ENCODE results near the gene NOSTRIN.

DNA sequence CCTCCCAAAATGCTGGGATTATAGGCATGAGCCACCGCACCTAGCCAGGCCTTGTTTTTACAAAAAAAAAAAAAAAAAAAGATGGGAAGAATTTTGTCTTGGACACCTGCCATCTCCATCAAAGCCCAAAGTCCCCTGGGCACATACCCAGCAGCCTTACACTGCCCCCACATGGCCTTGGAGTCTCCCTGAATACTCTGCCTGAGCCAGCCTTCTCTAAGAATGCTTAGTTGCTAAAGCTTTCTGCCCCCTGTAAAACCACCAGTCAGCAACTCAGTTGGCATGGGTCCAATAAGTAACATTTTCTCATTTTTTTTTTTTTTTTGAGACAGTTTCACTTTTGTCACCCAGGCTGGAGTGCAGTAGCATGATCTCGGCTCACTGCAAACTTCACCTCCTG, 47.2 kb downstream of the NOSTRIN start:
- TF ChIP-seq, protein P1, sequence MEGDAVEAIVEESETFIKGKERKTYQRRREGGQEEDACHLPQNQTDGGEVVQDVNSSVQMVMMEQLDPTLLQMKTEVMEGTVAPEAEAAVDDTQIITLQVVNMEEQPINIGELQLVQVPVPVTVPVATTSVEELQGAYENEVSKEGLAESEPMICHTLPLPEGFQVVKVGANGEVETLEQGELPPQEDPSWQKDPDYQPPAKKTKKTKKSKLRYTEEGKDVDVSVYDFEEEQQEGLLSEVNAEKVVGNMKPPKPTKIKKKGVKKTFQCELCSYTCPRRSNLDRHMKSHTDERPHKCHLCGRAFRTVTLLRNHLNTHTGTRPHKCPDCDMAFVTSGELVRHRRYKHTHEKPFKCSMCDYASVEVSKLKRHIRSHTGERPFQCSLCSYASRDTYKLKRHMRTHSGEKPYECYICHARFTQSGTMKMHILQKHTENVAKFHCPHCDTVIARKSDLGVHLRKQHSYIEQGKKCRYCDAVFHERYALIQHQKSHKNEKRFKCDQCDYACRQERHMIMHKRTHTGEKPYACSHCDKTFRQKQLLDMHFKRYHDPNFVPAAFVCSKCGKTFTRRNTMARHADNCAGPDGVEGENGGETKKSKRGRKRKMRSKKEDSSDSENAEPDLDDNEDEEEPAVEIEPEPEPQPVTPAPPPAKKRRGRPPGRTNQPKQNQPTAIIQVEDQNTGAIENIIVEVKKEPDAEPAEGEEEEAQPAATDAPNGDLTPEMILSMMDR (conservative IDR thresholded peaks at IDR 0.05; ENCODE audit: low read length): peak; percentile 36
- no peak for TF ChIP-seq EZH2phosphoT487 (IDR thresholded peaks at IDR 0.05; ENCODE audit: borderline replicate concordance)
